Nucleus accumbens (tissue), 56 donors: ENCODE results near the gene ZSWIM2.
"Not testable (repeated sequence)": the region's sequence is repeated elsewhere in the genome, so short reads cannot be mapped to it uniquely, and the experiment has no call there.

Source experiments
- DNase-seq, 56 donors: peaks; one replicate each; lab custom pipeline; 2025; lab: John Stamatoyannopoulos, UW

ZSWIM2 gene

DNA sequence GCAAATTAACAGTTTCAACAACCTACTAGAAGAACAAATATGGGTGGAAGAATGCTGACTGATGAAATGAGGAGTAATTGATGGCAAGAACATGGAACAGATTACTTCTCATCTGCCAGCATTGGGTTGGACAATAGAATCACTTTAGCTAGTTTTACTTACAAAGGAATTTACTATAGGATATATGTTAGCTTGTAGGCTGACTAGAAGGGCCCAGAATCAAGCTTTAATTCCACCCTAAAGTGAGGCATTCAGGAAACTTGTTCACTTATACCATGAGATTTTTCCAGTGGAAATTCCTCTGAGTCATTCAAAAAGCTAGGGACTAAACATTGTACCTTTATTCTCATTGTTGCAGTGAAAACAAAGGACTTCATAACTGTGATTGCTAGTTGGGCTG, 5.0 kb upstream of the ZSWIM2 start:
- no peak for DNase-seq

DNA sequence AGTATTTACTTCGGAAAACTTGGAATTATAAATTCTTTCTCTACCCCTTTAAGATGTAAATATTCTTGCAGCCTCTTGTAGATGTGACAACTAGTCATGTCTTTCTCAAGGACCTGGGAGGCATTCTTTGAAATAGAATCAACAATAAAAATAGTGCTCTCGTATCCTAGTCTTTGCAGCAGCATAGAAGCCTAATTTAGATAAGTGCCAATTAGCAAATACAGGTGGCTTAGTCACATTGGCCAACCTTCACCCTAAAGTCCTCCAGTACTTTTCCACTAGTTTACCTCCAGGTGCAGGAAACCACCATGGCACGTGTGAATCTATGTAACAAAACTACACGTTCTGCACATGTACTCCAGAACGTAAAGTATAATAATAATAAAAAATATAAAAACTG, 3.5 kb upstream of the ZSWIM2 start:
- no peak for DNase-seq

DNA sequence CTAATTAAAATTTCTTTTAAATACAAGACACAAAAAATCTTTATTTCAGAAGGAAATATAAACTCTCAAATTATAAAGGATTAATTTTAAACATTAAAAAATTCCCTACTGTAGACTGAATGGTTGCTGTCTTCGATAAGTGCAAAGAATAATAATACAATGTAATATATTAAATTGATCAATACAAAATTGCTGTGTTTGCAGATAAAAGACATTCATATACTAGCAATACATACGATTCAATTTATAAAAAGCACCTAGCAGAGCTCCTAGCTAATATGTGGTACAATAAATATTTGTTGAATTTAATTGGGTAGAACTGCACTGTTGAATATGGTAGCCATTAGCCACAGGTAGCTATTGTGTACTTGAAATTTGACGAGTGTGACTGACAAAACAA, 6.6 kb downstream of the ZSWIM2 start:
- DNase-seq, result no peak

DNA sequence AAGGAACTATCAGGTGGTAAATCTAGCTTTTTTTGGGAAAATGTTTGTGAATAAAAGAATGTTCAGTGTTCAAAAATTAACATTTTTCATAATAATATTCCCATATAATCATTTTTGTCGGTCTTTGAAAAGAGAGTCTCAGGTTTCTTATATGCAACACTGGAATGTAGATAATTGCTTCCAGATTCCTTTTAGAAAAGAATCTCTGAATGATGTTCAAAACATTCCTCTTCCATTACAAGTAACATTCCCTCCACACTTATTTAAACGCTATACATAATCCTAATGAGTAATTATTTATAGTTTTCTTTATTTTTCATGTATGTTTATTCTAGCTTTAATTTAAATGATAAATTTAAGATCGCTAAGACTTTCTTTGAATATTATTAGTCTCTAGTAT, 7.0 kb downstream of the ZSWIM2 start:
- no peak for DNase-seq

DNA sequence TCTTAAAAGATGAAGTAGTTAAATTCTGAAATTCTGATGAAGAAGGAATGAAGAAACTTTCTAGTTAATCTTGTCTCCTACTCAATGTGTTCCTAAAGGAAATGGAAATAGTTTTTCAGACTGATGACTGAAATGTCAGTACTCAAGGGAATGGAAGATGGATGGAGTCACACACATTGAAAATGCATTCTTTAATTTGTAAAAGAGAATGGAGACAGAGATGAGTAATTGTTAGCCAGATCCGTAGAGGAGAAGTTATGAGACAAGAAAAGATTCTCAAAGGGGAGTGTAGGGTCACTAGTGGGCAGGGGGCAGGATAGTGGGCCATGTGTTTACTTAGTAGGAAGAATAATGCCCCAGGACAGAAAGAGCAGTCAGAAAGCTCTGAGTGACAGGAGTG, 13.3 kb downstream of the ZSWIM2 start:
- no peak for DNase-seq

DNA sequence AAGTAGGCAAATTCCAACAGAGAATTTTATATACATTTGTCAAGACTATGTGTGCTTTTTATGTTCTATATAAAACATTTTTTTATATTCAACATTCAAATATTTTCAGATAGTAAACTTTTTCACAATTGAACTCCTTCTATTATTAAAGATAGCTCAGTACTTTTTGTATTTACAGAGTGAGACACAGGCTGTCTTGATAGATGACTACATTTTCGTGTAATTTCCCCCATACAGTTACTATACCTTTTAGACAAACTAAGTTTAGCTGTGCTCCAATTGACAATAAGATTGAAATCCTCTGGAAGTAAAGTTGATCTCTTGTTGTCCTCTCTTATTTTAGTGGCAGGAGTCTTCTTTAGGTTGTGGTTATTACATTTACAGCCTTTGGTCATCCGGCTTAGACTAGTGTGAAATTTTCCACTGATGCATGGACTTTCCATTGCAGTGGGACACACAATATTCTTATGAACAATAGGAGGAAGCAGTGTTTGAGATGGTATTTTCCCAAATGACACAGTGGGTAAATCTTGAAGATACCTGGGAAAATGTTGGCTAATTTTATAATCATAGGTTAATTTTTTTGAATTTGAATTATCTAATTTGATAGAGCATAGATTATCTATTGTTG, 21.0 kb downstream of the ZSWIM2 start:
- no peak for DNase-seq

DNA sequence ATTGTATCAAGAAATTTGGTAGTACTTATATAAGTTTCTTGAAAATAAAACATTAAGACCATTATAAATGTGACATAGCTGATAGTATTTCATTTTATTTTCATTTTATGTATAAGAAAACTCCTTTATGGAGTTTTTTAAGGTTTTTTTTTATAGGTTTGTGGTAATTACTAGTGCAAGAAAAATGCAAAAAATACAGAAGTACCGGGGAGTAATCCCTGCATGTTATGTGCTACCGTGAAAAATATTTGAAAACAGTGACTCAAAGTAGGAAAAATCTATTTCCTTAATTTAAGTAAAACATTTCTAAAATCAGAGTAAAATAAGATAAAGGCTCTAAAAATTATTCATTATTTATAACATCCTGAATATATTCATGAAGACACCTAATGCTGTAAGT, 21.6 kb downstream of the ZSWIM2 start:
- no peak for DNase-seq

DNA sequence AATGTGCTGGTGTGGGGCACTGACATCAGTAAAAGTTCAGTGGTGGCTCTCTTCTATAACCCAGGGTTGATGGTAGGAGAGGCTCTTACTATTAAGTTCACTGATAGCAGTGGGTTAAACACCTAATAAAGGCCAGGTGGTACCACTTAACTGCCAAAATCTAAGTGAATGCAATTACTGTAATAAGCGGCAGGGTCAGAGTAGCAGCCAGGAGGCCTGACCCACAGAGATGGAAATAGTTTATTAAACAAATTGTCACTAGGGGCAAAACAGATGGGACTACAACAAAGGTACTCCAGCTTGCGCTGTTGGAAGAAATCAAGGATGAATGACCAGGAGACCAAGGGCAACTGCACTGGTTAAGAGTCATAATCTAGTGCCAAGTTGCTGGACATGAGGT, 26.6 kb downstream of the ZSWIM2 start:
- DNase-seq, result no peak

DNA sequence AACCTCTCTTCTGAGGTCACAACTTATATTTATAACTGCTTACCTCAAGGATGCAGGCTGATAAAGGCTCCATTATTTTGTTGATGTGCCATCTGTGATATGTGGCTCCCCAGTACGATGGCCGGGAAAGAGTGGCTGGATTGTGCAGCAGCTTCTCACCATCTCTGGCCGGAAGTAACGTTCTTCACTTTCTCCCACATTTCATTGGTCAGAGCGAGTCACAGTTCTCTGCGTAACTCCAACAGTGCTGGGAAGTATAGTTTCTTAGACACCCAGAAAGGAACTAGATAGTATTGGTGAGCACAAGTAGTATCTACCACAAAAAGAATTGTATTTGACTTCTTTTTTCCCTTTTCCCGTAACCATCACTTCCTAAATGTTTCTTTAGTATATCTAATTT, 28.7 kb downstream of the ZSWIM2 start:
- DNase-seq, result no peak

DNA sequence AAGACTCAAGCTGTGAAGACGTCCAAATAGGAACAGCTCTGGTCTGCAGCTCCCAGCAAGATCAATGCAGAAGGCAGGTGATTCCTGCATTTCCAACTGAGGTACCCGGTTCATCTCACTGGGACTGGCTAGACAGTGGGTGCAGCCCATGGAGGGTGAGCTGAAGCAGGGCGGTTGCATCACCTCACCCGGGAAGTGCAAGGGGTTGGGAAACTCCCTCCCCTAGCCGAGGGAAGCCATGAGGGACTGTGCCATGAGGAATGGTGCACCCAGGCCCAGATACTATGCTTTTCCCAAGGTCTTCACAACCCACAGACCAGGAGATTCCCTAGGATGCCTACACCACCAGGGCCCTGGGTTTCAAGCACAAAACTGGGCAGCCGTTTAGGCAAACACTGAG, 37.2 kb downstream of the ZSWIM2 start:
- not testable (repeated sequence) for DNase-seq

DNA sequence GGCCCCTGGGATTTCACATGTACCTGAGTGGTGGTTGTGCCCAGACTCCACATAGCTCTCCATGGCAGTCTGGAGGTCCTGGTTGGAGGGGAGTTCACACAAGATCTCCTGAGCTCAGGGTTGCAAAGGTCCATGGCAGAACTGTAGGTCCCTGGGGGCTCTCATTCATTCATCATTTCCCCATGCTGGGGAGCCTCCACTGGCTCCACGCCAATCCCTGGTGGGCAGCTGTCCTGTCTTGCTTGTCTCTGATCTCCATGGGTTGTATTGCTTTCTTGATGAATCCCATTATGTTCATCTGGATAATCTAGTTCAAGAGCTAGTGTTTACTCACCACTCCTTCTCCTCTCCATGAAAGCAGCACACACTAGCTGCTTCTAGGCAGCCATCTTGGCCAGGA, 42.4 kb downstream of the ZSWIM2 start:
- DNase-seq, result no peak

DNA sequence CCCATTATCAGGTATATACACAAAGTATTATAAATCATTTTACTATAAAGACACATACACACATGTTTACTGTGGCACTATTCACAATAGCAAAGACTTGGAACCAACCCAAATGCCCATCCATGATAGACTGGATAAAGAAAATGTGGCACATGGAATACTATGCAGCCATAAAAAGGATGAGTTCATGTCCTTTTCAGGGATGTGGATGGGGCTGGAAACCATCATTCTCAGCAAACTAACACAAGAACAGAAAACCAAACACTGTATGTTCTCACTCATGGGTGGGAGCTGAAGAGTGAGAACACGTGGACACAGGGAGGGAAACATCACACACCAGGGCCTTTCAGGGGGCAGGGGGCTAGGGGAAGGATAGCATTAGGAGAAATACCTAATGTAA, 50.4 kb downstream of the ZSWIM2 start:
- not testable (repeated sequence) for DNase-seq

DNA sequence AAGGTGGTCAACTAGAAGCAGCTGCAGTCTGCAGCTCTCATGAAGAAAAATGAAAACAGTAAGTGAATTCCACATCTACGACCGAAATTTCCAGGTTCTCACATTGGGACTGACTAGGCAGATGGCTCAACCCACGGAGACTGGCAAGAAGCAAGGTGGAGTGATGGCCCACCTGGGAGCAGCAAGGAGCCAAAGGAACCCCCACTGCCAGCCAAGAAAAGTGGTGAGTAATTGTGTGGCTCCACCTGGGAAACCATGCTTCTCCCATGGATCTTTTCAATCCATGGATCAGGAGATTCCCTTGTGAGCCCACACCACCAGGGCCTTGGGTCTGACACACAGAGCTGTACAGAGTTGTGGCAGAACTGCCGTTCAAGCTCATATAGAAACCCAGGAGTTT, 64.0 kb downstream of the ZSWIM2 start:
- no peak for DNase-seq

DNA sequence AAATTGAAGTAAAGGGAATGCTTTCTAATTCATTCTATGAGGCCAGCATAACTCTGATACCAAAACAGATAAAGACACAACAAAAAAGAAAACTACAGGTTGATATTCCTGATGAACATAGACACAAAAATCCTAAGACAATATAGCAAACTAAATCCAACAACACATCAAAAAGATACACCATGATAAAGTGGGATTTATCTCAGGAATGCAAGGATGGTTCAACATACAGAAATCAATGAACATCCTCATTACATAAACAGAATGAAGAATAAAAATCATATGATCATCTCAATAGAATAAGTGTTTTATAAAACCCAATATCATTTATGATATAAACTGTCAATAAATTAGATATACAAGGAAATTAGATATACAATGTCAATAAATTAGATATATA, 65.7 kb downstream of the ZSWIM2 start:
- no peak for DNase-seq

DNA sequence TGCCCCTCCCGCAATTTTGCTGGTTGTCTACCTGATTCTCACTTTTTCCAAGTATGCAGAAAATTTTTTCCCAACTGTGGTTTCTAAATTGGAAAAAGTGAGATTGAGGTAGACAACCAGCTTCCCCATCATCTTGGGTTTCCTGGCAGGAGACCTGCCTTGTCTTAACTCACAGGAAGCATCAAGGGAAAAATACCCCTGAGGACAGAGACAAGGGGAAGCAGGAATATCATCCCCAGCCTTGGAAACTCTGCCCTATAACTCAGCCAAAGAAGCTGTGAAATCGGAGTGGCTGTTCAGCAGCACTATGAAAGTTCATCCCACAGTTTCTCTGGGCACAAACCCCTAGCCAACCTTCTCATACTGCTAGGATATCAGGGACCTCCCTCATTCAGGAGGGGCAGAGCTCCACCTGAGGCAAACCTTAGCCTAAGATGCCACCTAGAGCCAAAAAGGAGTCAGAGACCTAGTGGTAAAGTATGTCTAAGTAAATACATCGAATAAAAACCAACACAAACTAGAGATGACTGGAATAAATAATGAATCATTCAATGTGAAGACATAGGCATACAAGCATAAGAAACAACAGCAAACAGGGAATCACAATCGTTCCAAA, 68.2 kb downstream of the ZSWIM2 start:
- DNase-seq, result no peak
